IMR-90 (cell line): ENCODE measurements around the gene SLC39A6. TPM values are rescaled to one million over a fixed set of nuclear protein-coding genes. Genes with fewer than 3 reads are reported as not detected.
"Not testable (repeated sequence)": the region's sequence is repeated elsewhere in the genome, so short reads cannot be mapped to it uniquely, and the experiment has no call there.

ENCODE experiments used
- ATAC-seq: fragments of 200-7000 bp; cut with Tn5 transposase; 2 replicates; pipeline ENCODE4 v1.9.1; 2020; ENCODE audit warnings: low read depth, mild to moderate bottlenecking, moderate library complexity
- BruUV-seq: library from RNA; stranded (reverse); fragments of 400-500 nt; replicated peaks from 2 replicates; lab custom pipeline; 2021; lab: Mats Ljungman, UMichigan
- CTCF ChIA-PET: fragments of 300-600 bp; formaldehyde crosslinking; extraction: SDS; loops from one replicate; lab custom pipeline; 2021; ENCODE audit warnings: antibody characterized with exemption; lab: Yijun Ruan, JAX
- POLR2A ChIA-PET: fragments of 300-600 bp; sonication (Branson Sonifier 250); formaldehyde crosslinking; loops from one replicate; lab custom pipeline; 2022; ENCODE audit warnings: antibody characterized with exemption; ENCODE audit not compliant: unreplicated experiment; lab: Charles Lee
- DNase-seq: peaks from one replicate; pipeline ENCODE4 v3.0.0; 2013
- H2AFZ ChIP-seq: replicated peaks from 2 replicates; pipeline ENCODE3; 2013; ENCODE audit warnings: low read length, mild to moderate bottlenecking; ENCODE audit not compliant: poor library complexity
- H2AK5ac ChIP-seq: 2 replicates; pipeline ENCODE4 v1.6.1; 2013; ENCODE audit warnings: low read depth, low read length, inconsistent platforms
- H2AK9ac ChIP-seq: replicated peaks from 2 replicates; pipeline ENCODE3; 2013; ENCODE audit warnings: mild to moderate bottlenecking, low read depth, low read length, moderate library complexity; ENCODE audit not compliant: poor library complexity
- H2BK120ac ChIP-seq: 2 replicates; pipeline ENCODE4 v1.6.1; 2013; ENCODE audit warnings: low read depth, low read length, inconsistent platforms
- H2BK15ac ChIP-seq: 3 replicates; pipeline ENCODE4 v1.6.1; 2013; ENCODE audit warnings: low read depth, low read length, inconsistent platforms
- H2BK20ac ChIP-seq: 2 replicates; pipeline ENCODE4 v1.6.1; 2013; ENCODE audit warnings: low read depth, mild to moderate bottlenecking, inconsistent platforms, low read length, moderate library complexity
- H2BK5ac ChIP-seq: 2 replicates; pipeline ENCODE4 v1.6.1; 2013; ENCODE audit warnings: mild to moderate bottlenecking, low read depth, low read length, inconsistent platforms; ENCODE audit not compliant: poor library complexity, severe bottlenecking
- H3K14ac ChIP-seq: replicated peaks from 2 replicates; pipeline ENCODE4 v1.6.1; 2013; ENCODE audit warnings: low read depth, low read length, inconsistent platforms
- H3K18ac ChIP-seq: 2 replicates; pipeline ENCODE4 v1.6.1; 2013; ENCODE audit warnings: low read depth, low read length, control low read depth
- H3K23ac ChIP-seq: 2 replicates; pipeline ENCODE4 v1.6.1; 2013; ENCODE audit warnings: low read depth, low read length, inconsistent platforms
- H3K27ac ChIP-seq: 2 replicates; pipeline ENCODE4 v1.5.1; 2013; ENCODE audit warnings: mild to moderate bottlenecking, control low read depth, low read length; ENCODE audit not compliant: insufficient read depth
- H3K27me3 ChIP-seq: 2 replicates; pipeline ENCODE4 v1.6.1; 2013; ENCODE audit warnings: low read length; ENCODE audit not compliant: control insufficient read depth, insufficient read depth
- H3K36me3 ChIP-seq: 2 replicates; pipeline ENCODE4 v1.6.1; 2013; ENCODE audit warnings: low read length, mixed read lengths; ENCODE audit not compliant: control insufficient read depth, insufficient read depth
- H3K4ac ChIP-seq: 2 replicates; pipeline ENCODE4 v1.6.1; 2013; ENCODE audit warnings: low read depth, low read length, inconsistent platforms
- H3K4me1 ChIP-seq: 2 replicates; pipeline ENCODE4 v1.6.1; 2013; ENCODE audit warnings: low read length, mixed read lengths; ENCODE audit not compliant: control insufficient read depth, insufficient read depth
- H3K4me2 ChIP-seq: 2 replicates; pipeline ENCODE4 v1.6.1; 2013; ENCODE audit warnings: low read depth, mild to moderate bottlenecking, control low read depth, low read length, moderate library complexity
- H3K4me3 ChIP-seq: 2 replicates; pipeline ENCODE4 v1.5.1; 2013; ENCODE audit warnings: low read depth, mild to moderate bottlenecking, control low read depth, low read length, moderate library complexity; ENCODE audit not compliant: insufficient read depth
- H3K56ac ChIP-seq: 2 replicates; pipeline ENCODE4 v1.6.1; 2013; ENCODE audit warnings: low read length, inconsistent platforms; ENCODE audit not compliant: insufficient read depth; ENCODE audit errors: extremely low read depth
- H3K79me1 ChIP-seq, 2 experiments: 2 replicates each; pipeline ENCODE4 v1.6.1; 2013; ENCODE audit warnings: low read length in 2 of 2, inconsistent platforms in 1 of 2, low read depth in 1 of 2
- H3K9ac ChIP-seq: 2 replicates; pipeline ENCODE4 v1.6.1; 2013; ENCODE audit warnings: low read depth, low read length, control low read depth
- H3K9me1 ChIP-seq: 2 replicates; pipeline ENCODE4 v1.6.1; 2013; ENCODE audit warnings: low read length, inconsistent platforms; ENCODE audit not compliant: insufficient read depth
- H3K9me3 ChIP-seq: 2 replicates; pipeline ENCODE4 v1.6.1; 2013; ENCODE audit warnings: low read length; ENCODE audit not compliant: control insufficient read depth, insufficient read depth
- H4K20me1 ChIP-seq: 2 replicates; pipeline ENCODE4 v1.6.1; 2013; ENCODE audit warnings: low read length, inconsistent platforms; ENCODE audit not compliant: insufficient read depth
- H4K5ac ChIP-seq: 2 replicates; pipeline ENCODE4 v1.6.1; 2013; ENCODE audit warnings: mild to moderate bottlenecking, low read depth, low read length, control low read depth
- H4K8ac ChIP-seq, 2 experiments: 2 replicates each; pipeline ENCODE4 v1.6.1; 2013; ENCODE audit warnings: low read depth in 2 of 2, low read length in 2 of 2, control low read depth in 1 of 2, inconsistent platforms in 1 of 2
- H4K91ac ChIP-seq: 2 replicates; pipeline ENCODE4 v1.6.1; 2013; ENCODE audit warnings: low read depth, low read length, inconsistent platforms; ENCODE audit not compliant: insufficient read depth
- CTCF ChIP-seq: conservative IDR thresholded peaks from 2 replicates; pipeline ENCODE4 v1.5.1; 2012; ENCODE audit warnings: mild to moderate bottlenecking, low read depth, low read length, improper control_type of control experiment
- FOS ChIP-seq: fragments of 150-350 bp; IDR thresholded peaks from 2 replicates; pipeline ENCODE4 v1.6.1; 2016; ENCODE audit warnings: low read depth, low read length
- MAFK ChIP-seq: IDR thresholded peaks from 2 replicates; pipeline ENCODE4 v1.6.1; 2012; ENCODE audit warnings: low read depth, low read length, improper control_type of control experiment
- MAZ ChIP-seq: IDR thresholded peaks from 2 replicates; pipeline ENCODE4 v1.6.1; 2012; ENCODE audit warnings: low read depth, mild to moderate bottlenecking, low read length, improper control_type of control experiment, moderate library complexity, borderline replicate concordance
- SMC3 ChIP-seq: fragments of 150-350 bp; IDR thresholded peaks from 2 replicates; pipeline ENCODE4 v1.6.1; 2016; ENCODE audit warnings: low read depth, mild to moderate bottlenecking, antibody characterized with exemption, low read length, moderate library complexity
- WGBS, 2 experiments: methylation state at CpG; one replicate each; pipeline versions ENCODE4 v1.1.5 to v1.1.7; 2013; ENCODE audit warnings: missing lambda C conversion rate in 2 of 2; ENCODE audit not compliant: insufficient read length in 1 of 2; ENCODE audit errors: extremely low coverage in 2 of 2; 5-methylcytosine and 5-hydroxymethylcytosine counted together
- dilution Hi-C: fragments of 300-500 bp; cut with HindIII; formaldehyde crosslinking; loops from one replicate; pipeline ENCODE4 v1.14.3; 2018; ENCODE audit warnings: low sequenced_read_pairs; ENCODE audit not compliant: unreplicated experiment
- in situ Hi-C: fragments of 300-500 bp; cut with MboI; formaldehyde crosslinking; loops from 3 replicates; pipeline ENCODE4 v1.14.3; 2019; ENCODE audit warnings: low sequenced_read_pairs, inconsistent platforms, mixed read lengths
- intact Hi-C: fragments of 100-400 bp; cut with micrococcal nuclease; formaldehyde crosslinking; loops from 2 replicates; pipeline ENCODE4 v1.10.0; 2022
- polyA plus RNA-seq, 3 experiments: library from polyadenylated mRNA; depleted of rRNA; stranded (reverse); fragments of >200 nt; gene quantifications; 2 replicates each; pipeline ENCODE4 v1.2.3, GENCODE V29; 2012; ENCODE audit warnings: low replicate concordance in 1 of 3
- total RNA-seq: library from RNA; depleted of rRNA; stranded (reverse); fragments of >200 nt; gene quantifications from 2 replicates; pipeline ENCODE4 v1.2.3, GENCODE V29; 2012

The SLC39A6 gene
- total and polyA plus RNA-seq, 2 of the 4 experiments (the other 2 are of a cell fraction): 48.7 to 91.9 TPM

- no peak overlapping the region for H3K23ac ChIP-seq
- no peak overlapping the region for H3K27ac ChIP-seq
- no peak overlapping the region for H3K18ac ChIP-seq
- H3K9me1 ChIP-seq: no peaks in the 10 kb centered on the region
- no peaks in the 10 kb centered on the region for H3K27me3 ChIP-seq
- no peak overlapping the region for H2BK5ac ChIP-seq
- no peak for ATAC-seq
- H4K5ac ChIP-seq: no peak overlapping the region
- dilution Hi-C loops: no loop called here
- intact Hi-C loops: no loop called here
- TF ChIP-seq FOS: no peak
- TF ChIP-seq MAFK: no peak
- no peak for TF ChIP-seq CTCF
- no peak for TF ChIP-seq SMC3
- no peak for TF ChIP-seq MAZ
- H3K4me1 ChIP-seq: no peaks in the 10 kb centered on the region
- in situ Hi-C loops: no loop called here
- no CpG with 5 or more reads among the region's 2 CpGs for WGBS, 2 experiments
- H4K20me1 ChIP-seq: no peaks in the 10 kb centered on the region
- H2AK9ac ChIP-seq: no peak overlapping the region
- H2BK20ac ChIP-seq: no peak overlapping the region
- H2AK5ac ChIP-seq: no peak overlapping the region
- H3K4me2 ChIP-seq: no peak overlapping the region
- H4K8ac ChIP-seq: no peak overlapping the region
- ChIA-PET CTCF (no interaction called here), POLR2A (no interaction called here)
- DNase-seq: no peak
- H3K14ac ChIP-seq: no peak overlapping the region
- H2BK120ac ChIP-seq: no peak overlapping the region
- peaks cover 7% of the 10 kb centered on the region for H3K9me3 ChIP-seq
- no peak overlapping the region for H3K9ac ChIP-seq
- BruUV-seq: no TSS peak
- no peak overlapping the region for H3K4me3 ChIP-seq
- no peak overlapping the region for H2BK15ac ChIP-seq
- no peak overlapping the region for H4K91ac ChIP-seq
- H3K56ac ChIP-seq: no peak overlapping the region
- H3K36me3 ChIP-seq: no peaks in the 10 kb centered on the region
- no peaks in the 10 kb centered on the region for H3K79me1 ChIP-seq
- no peak overlapping the region for H3K4ac ChIP-seq
- H2AFZ ChIP-seq: no peak overlapping the region
Observed at GRCh38 chr18:36083729-36084128, 45.4 kb downstream of the SLC39A6 start.

GRCh38 chr18:36081118-36081517, 48.0 kb downstream of the SLC39A6 start:
- ATAC-seq, H3K27me3 ChIP-seq, POLR2A ChIA-PET, H3K14ac ChIP-seq, H4K20me1 ChIP-seq, H3K4ac ChIP-seq, H3K23ac ChIP-seq, H4K91ac ChIP-seq, H3K4me3 ChIP-seq, H2BK15ac ChIP-seq, H2AK5ac ChIP-seq, H3K9ac ChIP-seq, H3K79me1 ChIP-seq, H3K18ac ChIP-seq, DNase-seq, H3K27ac ChIP-seq, H4K5ac ChIP-seq, dilution Hi-C loops, H2BK120ac ChIP-seq, CTCF ChIA-PET, intact Hi-C loops, H3K9me1 ChIP-seq, H2AK9ac ChIP-seq, H2BK20ac ChIP-seq, H3K56ac ChIP-seq, H3K36me3 ChIP-seq, H2BK5ac ChIP-seq, H3K4me2 ChIP-seq, H4K8ac ChIP-seq, H2AFZ ChIP-seq, H3K9me3 ChIP-seq, in situ Hi-C loops, BruUV-seq, H3K4me1 ChIP-seq: not testable (repeated sequence)
- no CpG with 5 or more reads among the region's 2 CpGs for WGBS, 2 experiments
